Prostate gland (tissue), 2 donors: ENCODE results near the gene MRGPRG.

Source experiments
- CTCF ChIP-seq, 4 experiments: fragments of 200-600 bp in 2 of 4; fragments of 450-650 bp in 2 of 4; sonication (generic) in 2 of 4; IDR thresholded peaks; 1 replicate in 3 of 4; 2 replicates in 1 of 4; pipeline ENCODE4 v1.5.1; 2016 to 2019; ENCODE audit warnings: antibody characterized with exemption in 4 of 4, mild to moderate bottlenecking in 2 of 4, moderate library complexity in 2 of 4
- POLR2A ChIP-seq: fragments of 450-650 bp; IDR thresholded peaks from one replicate; pipeline ENCODE4 v1.6.1; 2016; ENCODE audit warnings: antibody characterized with exemption, mild to moderate bottlenecking

- TF ChIP-seq CTCF (IDR thresholded peaks at IDR 0.05), result no peak
- TF ChIP-seq POLR2A, result no peak
These were observed 18.9 kb downstream of the MRGPRG start for GRCh38 chr11:3199537-3200295.
